ENCODE measurements around the gene GOLGA2.
"Not testable (repeated sequence)": the region's sequence is repeated elsewhere in the genome, so short reads cannot be mapped to it uniquely, and the experiment has no call there.

GOLGA2 gene

GRCh38 chr9:128285033-128285784, 9.4 kb upstream of the GOLGA2 start:
- Histone ChIP-seq H3K9me3 (ENCODE audit: severe bottlenecking) (no peaks in the 10 kb centered on the region), H3K27ac (ENCODE audit: poor library complexity, severe bottlenecking) (no peak overlapping the region), H3K4me3 (ENCODE audit: severe bottlenecking) (no peak overlapping the region), H3K4me1 (ENCODE audit: insufficient read depth, poor library complexity, severe bottlenecking) (no peaks in the 10 kb centered on the region), H3K27me3 (ENCODE audit: insufficient read depth, poor library complexity, severe bottlenecking) (no peaks in the 10 kb centered on the region), H3K36me3 (ENCODE audit: low read depth) (0 out of 2 replicates have a peak, but pooled peaks cover 4% of the 10 kb centered on the region)
- ATAC-seq (ENCODE audit: low read depth) (no peak), DNase-seq (ENCODE audit: low spot score) (no peak)
- no peak for TF ChIP-seq CTCF (IDR thresholded peaks at IDR 0.05; ENCODE audit: poor library complexity, severe bottlenecking)

GRCh38 chr9:128282500-128282899, 6.7 kb upstream of the GOLGA2 start:
- no peak overlapping the region for H3K27ac ChIP-seq (ENCODE audit: poor library complexity, severe bottlenecking)
- ATAC-seq (ENCODE audit: low read depth) (no peak), DNase-seq (ENCODE audit: low spot score) (no peak)
- TF ChIP-seq CTCF (IDR thresholded peaks at IDR 0.05; ENCODE audit: poor library complexity, severe bottlenecking): no peak
- 0 out of 2 replicates have a peak, but pooled peaks cover 4% of the 10 kb centered on the region for H3K36me3 ChIP-seq (ENCODE audit: low read depth)
- H3K9me3 ChIP-seq (ENCODE audit: severe bottlenecking): no peaks in the 10 kb centered on the region
- H3K4me1 ChIP-seq (ENCODE audit: insufficient read depth, poor library complexity, severe bottlenecking): no peaks in the 10 kb centered on the region
- no peaks in the 10 kb centered on the region for H3K27me3 ChIP-seq (ENCODE audit: insufficient read depth, poor library complexity, severe bottlenecking)
- no peak overlapping the region for H3K4me3 ChIP-seq (ENCODE audit: severe bottlenecking)

- Histone ChIP-seq H3K9me3 (ENCODE audit: severe bottlenecking) (no peaks in the 10 kb centered on the region), H3K27me3 (ENCODE audit: insufficient read depth, poor library complexity, severe bottlenecking) (no peaks in the 10 kb centered on the region), H3K27ac (ENCODE audit: poor library complexity, severe bottlenecking) (no peak overlapping the region), H3K4me1 (ENCODE audit: insufficient read depth, poor library complexity, severe bottlenecking) (no peaks in the 10 kb centered on the region), H3K4me3 (ENCODE audit: severe bottlenecking) (no peak overlapping the region), H3K36me3 (ENCODE audit: low read depth) (no peaks in the 10 kb centered on the region)
- no peak for TF ChIP-seq CTCF (IDR thresholded peaks at IDR 0.05; ENCODE audit: poor library complexity, severe bottlenecking)
- DNase-seq (ENCODE audit: low spot score): no peak
- no peak for ATAC-seq (ENCODE audit: low read depth)
These were observed 4.3 kb upstream of the GOLGA2 start for GRCh38 chr9:128280084-128280622.

- not testable (repeated sequence) for H3K27me3 ChIP-seq (ENCODE audit: insufficient read depth, poor library complexity, severe bottlenecking); DNase-seq (ENCODE audit: low spot score); H3K4me1 ChIP-seq (ENCODE audit: insufficient read depth, poor library complexity, severe bottlenecking); H3K4me3 ChIP-seq (ENCODE audit: severe bottlenecking); H3K36me3 ChIP-seq (ENCODE audit: low read depth); H3K9me3 ChIP-seq (ENCODE audit: severe bottlenecking); H3K27ac ChIP-seq (ENCODE audit: poor library complexity, severe bottlenecking); ATAC-seq (ENCODE audit: low read depth)
These were observed 3.6 kb upstream of the GOLGA2 start for GRCh38 chr9:128279088-128280073.

GRCh38 chr9:128276574-128277270, 915 bp upstream of the GOLGA2 start:
- peaks cover under 1% of the 10 kb centered on the region for H3K4me1 ChIP-seq (ENCODE audit: insufficient read depth, poor library complexity, severe bottlenecking)
- H3K27me3 ChIP-seq (ENCODE audit: insufficient read depth, poor library complexity, severe bottlenecking): no peaks in the 10 kb centered on the region
- ATAC-seq (ENCODE audit: low read depth): peak; percentile 48
- DNase-seq (ENCODE audit: low spot score): no peak
- no peak for TF ChIP-seq CTCF (IDR thresholded peaks at IDR 0.05; ENCODE audit: poor library complexity, severe bottlenecking)
- peak overlapping the region; percentile 64 for H3K4me3 ChIP-seq (ENCODE audit: severe bottlenecking)
- peak overlapping the region; percentile 32 for H3K27ac ChIP-seq (ENCODE audit: poor library complexity, severe bottlenecking)
- no peaks in the 10 kb centered on the region for H3K9me3 ChIP-seq (ENCODE audit: severe bottlenecking)
- peaks cover 23% of the 10 kb centered on the region for H3K36me3 ChIP-seq (ENCODE audit: low read depth)
